GM19324 (cell line): Measurements from ENCODE around the gene GPATCH8.

Source experiments
- ATAC-seq: cut with Tn5 transposase; IDR thresholded peaks from one replicate; pipeline ENCODE4 v1.9.1; 2021; ENCODE audit warnings: mild to moderate bottlenecking, moderate library complexity; ENCODE audit not compliant: unreplicated experiment, low FRiP score

The GPATCH8 gene

DNA sequence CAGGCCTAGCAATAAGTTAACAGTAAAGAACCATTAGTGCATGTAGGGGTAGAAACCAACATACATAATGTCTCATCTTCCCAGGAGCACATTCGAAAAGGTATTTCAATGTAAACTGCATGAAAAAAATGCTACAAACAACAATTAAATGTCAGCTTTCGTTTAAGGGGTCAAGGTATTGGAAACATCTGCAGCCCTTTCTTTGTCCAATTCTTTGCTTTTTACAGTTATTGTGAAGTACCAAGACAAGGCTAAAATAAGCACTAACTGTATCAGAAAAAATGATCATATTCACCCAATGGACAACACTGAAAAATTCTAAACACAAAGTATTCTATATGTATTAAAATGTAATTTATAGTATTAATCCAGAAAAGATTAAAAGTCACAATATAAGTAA lies 37.9 kb downstream of the GPATCH8 start:
- no peak for ATAC-seq

DNA sequence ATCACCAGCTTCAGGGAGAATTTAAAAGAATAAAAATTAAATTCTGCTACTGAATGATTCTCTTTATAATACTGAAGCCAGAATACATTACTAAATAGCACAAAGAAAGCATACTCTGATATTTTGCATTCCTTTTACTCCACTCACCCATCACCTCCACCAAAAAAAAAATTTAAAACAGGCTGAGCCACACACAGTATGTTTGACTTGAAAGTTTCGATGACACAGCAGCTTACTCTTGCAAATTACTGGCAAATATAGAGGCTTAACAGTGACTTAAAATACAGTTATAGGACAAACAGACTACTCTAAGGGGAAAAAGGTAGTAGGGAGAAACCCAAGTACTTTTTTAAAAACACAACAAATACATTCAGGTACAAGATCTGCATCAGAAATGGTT lies 39.2 kb downstream of the GPATCH8 start:
- no peak for ATAC-seq

DNA sequence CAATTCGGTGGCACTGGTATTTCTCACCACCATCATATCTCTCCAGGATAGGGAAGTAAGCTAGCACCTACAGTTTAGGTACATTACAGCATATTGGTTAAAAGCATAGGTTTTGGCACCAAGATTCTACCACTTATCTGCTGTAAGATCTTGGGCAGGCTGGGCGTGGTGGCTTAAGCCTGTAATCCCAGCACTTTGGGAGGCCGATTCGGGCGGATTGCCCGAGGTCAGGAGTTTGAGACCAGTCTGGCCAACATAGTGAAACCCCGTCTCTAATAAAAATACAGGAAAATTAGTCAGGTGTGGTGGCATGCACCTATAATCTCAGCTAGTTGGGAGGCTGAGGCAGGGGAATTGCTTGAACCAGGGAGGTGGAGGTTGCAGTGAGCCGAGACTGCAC lies 51.4 kb downstream of the GPATCH8 start:
- no peak for ATAC-seq

DNA sequence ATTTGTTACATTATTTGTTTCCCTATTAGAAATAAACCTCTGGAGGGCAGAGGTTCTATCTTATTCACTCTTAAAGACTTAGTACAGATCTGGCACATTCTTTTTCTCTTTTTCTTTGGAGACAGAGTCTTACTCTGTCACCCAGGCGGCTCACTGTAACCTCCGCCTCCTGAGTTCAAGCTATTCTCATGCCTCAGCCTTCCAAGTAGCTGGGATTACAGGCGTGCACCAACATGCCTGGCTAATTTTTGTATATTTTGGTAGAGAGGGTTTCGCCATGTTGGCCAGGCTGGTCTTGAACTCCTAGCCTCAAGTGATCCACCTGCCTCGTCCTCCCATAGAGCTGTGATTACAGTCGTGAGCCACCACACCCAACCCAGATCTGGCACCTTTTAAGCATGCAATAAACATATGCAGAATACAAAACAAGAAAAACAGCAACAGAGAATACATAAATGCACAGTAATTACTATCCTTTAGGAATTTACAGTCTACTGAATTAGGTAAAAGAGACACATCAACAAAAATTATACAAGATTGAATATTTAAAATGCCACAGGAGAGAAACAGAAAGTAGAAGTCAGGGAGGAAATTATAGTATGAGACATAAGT lies 52.1 kb downstream of the GPATCH8 start:
- ATAC-seq = no peak

DNA sequence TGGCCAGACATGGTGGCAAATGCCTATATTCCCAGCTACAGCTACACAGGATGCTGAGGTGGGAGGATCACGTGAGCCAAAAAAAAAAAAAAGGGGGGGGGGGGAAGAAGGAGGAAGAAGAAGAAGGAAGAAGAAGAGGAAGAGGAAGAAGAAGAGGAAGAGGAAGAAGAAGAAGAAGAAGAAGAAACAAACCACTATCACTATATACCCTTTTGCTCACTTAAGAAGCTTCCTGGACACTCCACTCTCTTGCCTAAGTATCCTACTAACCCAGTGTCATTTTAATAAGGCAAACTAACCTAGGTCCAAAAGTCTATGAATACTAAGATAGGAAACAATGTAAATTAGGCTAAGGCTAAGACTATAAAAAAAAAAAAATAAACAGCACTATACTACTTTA lies 54.8 kb downstream of the GPATCH8 start:
- ATAC-seq = no peak

DNA sequence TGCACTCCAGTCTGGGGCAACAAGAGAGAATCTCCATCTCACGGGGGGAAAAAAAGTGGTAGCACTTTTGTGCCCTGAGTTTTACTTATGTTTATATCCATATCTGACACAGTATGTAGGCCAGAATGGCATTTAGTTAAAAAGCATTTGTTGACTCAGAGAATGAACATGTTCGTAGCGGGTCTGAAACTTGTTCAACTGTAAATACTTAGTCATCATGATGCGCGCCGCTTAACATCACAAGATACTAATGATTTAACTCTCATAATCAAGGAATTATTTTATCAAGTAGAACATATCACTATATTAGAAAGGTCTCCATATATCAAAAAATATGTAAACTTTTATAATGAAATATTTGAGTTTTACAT lies 58.5 kb downstream of the GPATCH8 start:
- ATAC-seq = no peak

DNA sequence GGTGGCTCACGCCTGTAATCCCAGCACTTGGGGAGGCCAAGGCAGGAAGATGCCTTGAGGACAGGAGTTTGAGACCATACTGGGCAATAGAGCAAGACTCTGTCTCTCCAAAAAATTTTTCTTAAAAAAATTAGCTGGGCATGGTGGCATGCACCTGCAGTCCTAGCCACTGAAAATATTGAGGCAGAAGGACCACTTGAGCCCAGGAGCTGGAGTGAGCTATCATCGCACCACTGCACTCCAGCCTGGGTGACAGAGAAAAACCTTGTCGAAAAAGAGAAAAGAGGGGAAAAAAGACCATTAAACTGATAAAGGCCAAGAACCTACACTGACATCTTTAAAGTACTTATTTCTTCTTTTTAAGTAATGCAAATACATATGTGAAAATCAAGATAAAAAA lies 60.4 kb downstream of the GPATCH8 start:
- ATAC-seq = no peak

DNA sequence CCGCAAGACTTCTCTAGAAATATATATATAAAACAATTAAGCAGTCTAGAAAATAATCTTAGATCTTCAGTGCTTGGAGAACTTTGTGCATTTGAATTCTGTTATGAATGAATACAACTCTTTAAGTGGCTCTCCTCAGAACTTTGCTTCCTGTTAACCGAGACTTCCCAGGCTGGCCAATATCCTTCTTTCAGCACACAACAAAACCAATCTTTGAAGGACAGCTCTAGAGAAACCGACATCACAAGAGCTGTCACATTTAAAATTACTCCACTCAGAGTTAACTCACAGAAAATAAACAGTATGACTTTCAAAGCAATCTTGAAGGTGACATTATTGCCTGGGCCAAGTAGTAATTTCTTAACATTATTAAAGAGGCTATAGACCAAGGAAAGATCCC lies 64.0 kb downstream of the GPATCH8 start:
- ATAC-seq = no peak

DNA sequence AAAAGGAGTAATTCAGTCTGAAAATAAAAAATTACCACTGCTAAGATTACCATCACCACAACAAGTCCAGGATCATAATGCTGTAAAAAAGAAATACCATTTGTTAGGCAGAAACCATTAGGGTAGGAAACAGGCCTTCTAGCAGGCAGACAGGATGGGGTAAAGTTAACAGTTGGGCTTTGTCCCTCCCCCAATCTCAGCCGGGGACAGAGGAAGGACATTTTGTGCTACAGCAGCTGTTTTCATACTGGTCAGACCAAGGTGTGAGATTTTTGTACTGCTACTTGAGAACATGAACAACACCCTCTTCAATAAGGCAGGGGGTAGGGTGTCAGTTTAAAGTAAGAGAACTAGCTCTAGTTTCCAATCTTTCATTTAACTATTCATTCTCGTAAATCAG lies 64.6 kb downstream of the GPATCH8 start:
- ATAC-seq = no peak

DNA sequence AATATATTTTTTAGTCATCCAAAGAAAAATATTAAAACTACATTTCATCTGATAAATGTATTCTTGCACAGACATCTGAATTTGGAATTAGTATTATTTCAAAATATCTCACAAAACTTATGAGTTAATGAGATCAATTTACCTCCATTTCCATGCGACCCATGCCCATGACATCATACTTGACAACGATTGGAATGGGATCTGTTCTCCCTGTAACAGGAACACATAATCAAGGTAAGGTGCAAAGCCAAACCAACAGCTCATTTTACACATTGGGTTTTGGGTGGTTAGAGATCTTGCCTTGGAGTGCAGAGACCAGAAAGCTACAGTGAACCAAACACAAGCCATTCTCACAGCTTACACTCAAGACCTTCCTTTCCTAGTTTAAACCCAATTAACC lies 66.9 kb downstream of the GPATCH8 start:
- no peak for ATAC-seq

DNA sequence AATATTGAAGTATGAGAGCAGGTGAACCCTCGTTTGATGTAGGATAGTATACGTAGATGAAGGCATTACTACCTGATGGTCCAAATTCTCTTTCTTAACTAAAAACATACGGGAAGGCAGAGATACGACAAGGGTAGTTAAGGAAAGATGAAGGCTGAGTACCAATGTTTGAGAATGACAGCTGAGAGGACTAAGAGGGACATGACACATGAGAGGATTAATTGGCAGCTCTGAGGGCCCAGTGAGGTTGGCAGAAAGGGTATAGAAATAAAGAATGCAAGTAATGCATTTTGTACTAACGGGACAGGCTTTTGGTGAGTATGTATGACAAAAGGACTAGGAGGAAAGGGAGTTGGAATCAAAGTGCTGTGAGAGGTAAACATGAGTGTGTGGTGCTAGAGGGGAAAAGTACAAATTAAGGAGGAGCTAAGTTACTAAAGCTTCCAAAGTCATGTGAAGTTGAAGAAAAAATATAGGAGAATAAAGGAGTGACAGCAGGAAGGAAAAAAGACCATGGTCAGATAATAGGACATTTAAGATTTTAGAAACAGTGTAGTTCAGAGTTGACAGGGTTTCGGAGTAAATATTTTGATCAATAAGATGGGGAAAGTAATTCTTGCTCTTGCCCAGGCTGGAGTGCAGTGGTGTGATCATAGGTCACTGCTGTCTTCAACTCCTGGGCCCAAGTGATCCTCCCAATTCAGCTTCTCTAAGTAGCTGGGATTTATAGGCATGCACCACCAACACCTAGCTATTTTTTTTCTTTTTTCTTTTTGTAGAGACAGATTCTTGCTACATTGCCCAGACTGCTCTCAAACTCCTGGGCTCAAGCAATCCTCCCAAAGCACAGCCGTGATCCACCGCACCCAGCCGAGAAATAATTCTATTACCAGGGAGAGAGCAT lies 70.7 kb downstream of the GPATCH8 start:
- no peak for ATAC-seq

DNA sequence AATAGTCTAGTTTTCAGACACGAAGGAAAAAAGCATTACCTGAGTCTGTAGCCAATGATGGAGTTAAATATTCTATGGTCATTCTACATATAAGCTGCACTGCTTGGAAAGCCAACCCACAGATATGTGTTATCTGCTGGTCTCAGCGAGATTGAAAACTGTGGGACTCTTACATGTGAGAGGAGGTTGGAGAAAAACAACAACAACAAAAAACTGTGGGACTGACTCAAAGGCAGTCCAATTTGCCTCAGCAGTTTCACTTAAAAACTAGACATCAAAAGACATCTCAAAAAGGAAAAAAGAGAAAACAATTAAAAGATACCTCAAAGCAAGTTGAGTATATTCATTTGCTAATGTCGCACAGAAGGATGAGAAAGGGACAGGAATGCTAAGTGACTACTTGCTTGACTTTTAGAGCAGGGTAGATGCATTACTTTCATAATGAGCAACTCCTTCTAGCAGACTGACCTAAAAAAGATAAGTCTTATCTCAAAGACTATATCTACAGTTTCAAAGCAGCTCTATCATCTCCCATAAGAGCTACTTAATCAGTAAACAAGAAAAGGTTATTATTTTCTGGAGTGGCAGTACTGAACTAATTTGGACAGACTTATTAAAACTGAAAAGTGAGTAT lies 78.3 kb downstream of the GPATCH8 start:
- ATAC-seq = no peak

DNA sequence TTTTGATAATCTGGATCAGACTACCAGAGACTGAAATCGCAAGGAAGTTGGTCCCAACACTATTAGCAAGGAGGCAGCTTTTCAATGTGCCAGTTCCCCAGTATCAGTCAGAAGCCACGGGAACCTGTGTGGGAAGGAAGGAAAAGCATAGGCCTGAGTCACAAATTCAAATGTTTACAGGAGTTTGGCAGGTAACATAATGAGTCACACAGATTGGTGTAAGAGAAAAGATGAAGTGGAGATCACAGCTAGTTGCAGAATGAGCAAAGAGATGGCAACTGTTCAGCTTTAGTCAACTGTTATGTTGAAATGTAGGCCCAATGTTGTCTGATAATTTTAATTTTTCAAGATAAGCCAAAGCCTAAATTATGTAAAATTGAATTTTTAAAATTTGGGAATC lies 85.7 kb downstream of the GPATCH8 start:
- no peak for ATAC-seq

DNA sequence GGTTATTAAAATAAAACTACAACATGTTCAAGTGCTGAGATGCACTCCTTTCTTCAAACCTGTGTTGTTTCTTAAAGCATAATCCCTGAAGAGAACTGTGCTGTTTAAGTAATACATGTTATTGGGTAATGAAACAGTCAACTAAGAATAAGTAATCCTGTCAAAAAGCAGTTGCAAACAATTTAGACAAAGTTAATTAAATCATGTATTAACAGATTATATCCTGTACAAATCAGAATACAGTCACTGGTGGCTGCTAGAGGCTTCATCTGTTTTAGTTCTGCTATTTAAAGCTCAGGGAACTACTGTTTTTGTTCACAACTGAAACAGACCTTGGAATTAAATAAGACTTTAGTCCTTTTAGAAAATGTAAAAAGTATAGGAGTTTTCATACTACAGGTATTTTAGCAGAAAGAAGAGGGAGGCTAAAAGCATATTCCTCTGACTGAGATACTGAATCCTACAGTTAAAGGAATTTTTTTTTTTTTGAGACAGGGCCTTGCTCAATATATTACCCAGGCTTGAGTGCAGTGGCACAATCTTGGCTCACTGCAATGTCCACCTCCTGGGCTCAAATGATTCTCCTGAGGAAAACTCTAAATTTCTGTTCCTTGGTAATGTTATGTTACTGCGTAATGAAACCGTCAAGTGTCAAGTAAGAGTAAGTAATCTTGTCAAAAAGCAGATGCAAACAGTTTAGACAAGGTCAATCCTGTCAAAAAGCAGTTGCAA lies 86.5 kb downstream of the GPATCH8 start:
- ATAC-seq = no peak

DNA sequence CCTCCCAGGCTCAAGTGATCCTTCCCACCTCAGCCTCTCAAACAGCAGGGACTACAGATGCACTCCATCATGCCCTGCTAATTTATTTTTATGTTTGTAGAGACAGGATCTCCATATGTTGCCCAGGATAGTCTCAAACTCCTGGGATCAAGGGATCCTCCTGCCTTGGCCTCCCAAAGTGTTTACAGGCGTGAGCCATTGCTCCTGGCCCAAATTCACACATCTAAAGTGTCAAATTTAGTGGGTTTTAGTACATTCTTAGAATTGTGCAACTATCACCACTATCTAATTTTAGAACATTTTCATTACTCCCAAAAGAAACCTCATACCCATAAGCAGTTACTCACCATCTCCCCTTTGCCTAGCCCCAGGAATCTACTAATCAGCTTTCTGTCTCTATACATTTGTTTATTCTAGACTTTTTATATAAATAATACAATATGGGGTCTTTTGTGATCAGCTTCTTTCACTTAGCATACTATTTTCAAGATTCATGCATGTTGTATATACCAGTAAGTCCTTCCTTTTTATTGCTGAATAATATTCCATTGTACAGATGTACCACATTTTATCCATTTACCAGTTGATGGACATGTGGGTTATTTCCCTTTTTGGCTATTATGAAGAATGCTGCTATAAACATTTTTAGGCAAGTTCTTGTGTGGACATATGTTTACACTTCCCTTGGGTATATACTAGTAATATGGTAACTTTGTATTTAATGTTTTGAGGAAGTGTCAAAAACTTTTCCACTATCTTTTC lies 88.6 kb downstream of the GPATCH8 start:
- ATAC-seq = no peak

DNA sequence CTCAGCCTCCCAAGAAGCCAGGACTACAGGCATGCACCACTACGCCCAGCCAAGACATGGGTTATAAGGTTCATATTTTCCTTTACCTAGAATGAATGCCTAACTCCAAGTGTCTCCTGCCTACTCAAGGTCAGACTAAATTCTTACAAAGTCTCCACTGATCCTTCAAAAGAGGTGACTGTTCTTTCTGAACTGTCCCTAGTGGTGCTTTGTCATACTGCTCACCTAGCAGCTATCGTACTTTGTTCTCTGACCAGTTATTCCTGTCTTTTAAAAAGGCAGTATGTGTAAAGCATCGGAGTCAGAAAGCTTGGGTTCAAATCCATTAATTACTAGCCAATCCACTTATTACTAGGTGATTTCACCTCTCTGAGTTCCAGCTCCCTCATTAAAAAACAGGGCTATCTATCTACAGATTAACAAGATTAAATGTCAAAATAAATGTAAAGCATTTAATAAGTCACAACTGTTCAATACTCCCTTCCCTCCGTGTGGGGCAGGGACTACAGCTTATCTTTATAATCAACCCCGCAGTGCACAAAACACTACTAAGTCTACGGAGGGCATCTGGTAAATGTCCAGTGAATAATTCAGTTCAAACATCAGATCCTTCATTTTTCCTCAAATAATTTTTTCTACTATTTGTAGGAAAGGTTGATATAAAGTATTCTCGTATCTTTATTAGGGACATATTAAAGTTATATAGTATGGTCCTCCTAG lies 93.7 kb downstream of the GPATCH8 start:
- ATAC-seq = no peak

DNA sequence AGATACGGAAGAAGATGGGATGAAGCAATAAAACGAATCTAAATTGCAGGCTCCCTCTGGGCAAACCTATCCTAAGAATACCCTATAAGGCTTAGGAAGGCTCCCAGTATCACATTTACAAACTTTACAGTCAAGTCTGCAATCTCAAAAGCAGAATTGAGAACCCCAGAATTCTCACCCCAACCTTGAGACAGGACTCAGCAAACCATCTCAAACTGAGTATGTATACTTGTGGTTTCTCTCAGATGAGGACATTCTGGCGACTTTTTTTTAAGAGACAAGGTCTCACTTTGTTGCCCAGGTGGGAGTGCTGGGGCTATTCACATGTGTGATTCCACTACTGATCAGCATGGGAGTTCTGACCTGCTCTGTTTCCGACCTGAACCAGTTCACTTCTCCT lies 94.4 kb downstream of the GPATCH8 start:
- no peak for ATAC-seq

DNA sequence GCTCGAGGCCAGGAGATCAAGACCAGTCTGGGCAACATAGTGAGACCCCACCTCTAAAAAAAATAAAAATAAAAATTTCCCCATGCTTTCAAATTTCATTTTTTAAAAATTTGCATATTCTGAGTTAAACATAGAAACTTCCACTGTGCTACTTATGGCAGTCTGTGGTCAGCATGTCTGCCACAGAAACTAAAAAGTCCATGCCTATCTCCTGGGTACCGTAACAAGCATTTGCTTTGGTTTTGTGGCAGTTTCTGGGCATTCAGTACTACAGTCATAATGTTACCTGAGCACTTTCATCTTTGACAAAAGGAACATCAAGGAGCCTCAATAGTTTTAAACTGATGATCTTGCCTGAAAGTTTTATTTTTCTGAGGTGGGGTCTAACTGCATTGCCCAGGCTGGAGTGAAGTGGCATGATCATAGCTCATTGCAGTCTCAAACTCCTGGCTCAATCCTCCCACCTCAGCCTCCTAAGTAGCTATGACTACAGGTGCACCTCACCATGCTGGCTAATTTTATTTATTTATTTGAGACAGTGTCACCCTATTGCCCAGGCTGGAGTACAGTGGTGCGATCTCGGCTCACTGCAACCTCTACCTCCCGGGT lies 100.5 kb downstream of the GPATCH8 start:
- no peak for ATAC-seq

DNA sequence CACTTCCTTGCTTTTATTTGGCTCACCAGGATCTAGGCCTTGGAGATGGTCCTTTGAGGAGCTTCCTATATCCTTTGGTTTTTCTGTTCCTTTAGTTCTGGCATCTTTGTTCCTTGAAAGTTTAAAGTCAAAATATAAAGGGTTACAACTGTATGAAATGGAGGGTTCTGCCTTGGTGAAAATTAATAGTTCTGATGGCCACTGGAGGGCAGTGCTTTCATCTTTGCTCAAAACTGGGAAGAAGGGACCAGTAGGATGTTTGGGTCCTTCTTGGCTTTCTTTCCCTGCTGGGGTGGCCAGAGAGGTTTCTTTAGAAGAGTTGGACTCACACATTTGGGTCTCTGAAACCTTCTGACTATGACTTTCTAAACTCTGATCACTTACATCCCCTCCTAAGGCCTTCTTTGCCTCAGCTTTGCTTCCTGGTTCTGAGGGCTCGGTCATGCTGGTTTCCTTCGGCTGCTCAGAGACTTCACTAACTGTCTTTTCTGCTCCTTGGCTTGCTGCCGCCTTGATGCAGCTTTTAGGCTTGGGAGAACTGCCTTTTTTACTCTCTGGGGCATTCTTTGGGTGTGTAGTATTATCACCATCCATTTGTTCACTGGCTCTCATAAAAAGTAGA lies 102.9 kb downstream of the GPATCH8 start:
- no peak for ATAC-seq
